Activated naive CD8-positive, alpha-beta T cell treated with anti-CD3 and anti-CD28 coated beads, Interleukin-2, amount 50 U/mL, for 16 hours (primary cell): ENCODE measurements around the gene MUC12.
"Not testable (repeated sequence)": the region's sequence is repeated elsewhere in the genome, so short reads cannot be mapped to it uniquely, and the experiment has no call there.

ENCODE experiments used
- DNase-seq: peaks from one replicate; pipeline ENCODE4 v3.0.0-alpha.2; 2020; ENCODE audit warnings: low read depth, low spot score

The MUC12 gene, protein sequence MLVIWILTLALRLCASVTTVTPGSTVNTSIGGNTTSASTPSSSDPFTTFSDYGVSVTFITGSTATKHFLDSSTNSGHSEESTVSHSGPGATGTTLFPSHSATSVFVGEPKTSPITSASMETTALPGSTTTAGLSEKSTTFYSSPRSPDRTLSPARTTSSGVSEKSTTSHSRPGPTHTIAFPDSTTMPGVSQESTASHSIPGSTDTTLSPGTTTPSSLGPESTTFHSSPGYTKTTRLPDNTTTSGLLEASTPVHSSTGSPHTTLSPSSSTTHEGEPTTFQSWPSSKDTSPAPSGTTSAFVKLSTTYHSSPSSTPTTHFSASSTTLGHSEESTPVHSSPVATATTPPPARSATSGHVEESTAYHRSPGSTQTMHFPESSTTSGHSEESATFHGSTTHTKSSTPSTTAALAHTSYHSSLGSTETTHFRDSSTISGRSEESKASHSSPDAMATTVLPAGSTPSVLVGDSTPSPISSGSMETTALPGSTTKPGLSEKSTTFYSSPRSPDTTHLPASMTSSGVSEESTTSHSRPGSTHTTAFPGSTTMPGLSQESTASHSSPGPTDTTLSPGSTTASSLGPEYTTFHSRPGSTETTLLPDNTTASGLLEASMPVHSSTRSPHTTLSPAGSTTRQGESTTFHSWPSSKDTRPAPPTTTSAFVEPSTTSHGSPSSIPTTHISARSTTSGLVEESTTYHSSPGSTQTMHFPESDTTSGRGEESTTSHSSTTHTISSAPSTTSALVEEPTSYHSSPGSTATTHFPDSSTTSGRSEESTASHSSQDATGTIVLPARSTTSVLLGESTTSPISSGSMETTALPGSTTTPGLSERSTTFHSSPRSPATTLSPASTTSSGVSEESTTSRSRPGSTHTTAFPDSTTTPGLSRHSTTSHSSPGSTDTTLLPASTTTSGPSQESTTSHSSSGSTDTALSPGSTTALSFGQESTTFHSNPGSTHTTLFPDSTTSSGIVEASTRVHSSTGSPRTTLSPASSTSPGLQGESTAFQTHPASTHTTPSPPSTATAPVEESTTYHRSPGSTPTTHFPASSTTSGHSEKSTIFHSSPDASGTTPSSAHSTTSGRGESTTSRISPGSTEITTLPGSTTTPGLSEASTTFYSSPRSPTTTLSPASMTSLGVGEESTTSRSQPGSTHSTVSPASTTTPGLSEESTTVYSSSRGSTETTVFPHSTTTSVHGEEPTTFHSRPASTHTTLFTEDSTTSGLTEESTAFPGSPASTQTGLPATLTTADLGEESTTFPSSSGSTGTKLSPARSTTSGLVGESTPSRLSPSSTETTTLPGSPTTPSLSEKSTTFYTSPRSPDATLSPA (N-terminal part only)

DNA sequence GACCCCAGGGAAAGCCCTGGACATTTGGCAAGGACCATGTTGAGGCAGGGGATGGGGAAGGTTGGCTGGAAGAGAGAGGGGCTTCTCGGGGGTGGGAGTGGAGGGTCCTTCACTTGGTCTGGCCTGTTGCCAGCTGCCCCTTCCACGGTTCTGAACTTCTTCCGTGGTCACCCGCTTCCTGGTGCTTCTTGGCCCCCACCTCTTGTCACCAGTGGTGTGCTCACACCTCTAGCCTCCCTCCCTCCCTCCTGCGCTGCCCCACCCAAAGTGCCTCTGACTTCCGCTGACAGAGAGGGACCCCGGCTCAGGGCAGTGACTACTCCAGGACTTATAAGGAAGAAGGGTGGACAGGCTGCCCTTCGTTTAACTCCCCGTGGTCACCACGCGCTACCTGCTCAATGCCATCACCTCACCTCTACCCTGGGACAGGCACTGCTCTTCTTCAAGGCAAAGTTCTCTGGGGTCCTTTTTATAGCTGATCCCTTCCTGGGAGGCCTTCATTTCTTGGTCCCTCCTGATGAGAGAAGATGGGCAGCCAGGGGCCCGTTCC lies at the start of gene MUC12:
TSS of gene MUC12 (plus strand) at position 500 of the 550 bp plus-strand sequence. CDS start 58 bp downstream, outside the sequence.
- DNase-seq = no peak

DNA sequence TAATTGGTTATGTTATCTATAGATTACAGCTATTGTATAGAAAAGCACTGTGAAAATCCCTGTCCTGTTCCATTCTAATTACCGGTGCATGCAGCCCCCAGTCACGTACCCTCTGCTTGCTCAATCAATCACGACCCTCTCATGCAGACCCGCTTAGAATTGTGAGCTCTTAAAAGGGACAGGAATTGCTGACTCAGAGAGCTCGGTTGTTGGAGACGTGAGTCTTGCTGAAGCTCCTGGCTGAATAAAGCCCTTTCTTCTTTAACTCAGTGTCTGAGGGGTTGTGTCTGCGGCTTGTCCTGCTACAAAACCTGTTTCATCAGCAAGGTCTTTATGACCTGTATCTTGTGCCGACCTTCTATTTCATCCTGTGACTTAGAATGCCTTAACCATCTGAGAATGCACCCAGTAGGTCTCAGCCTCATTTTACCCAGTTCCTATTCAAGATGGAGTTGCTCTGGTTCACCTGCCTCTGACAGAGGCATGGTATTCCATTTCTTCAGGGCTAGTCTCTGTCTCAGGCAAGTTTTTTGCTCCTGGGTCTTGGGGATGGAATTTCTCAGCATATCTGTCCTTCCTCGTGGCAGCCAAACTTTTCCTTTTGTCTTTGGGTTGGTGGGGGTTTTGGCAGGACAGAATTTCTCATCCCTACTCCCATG lies 49.5 kb upstream of the MUC12 start:
- not testable (repeated sequence) for DNase-seq

DNA sequence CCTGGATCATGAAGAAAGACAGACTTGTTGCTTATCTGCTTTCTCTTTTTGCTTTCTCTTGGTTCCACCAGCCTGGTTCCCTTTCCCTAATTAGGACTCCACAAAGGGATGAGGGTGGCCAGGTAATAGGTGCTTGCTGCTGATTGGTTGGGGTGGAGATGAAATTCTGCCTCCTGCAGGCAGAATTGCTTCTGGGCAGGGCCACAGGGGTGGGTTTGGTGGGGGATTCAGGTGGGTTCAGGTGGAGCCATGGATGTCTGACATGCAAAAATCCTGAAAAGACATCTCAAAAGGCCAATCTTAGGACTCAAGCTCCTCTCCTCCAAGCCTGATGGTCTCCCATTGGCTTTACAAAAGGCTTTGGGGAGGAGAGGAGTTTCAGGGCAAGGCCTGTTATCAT lies 48.3 kb upstream of the MUC12 start:
- DNase-seq = no peak

DNA sequence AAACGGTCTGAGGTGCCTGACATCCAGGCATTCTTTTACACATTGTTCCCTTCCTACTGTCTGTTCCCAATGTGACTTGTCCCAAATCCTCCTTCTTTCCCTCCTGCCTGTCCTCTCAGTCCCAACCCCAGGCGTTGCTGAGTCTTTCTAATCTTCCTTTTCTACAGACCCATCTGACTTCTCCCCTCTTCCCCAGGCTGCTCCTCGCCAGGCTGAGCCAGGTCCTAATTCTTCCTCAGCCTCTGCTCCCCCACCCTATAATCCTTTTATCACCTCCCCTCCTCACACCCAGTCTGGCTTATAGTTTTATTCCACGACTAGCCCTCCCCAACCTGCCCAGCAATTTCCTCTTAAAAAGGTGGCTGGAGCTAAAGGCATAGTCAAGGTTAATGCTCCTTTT lies 45.7 kb upstream of the MUC12 start:
- not testable (repeated sequence) for DNase-seq

DNA sequence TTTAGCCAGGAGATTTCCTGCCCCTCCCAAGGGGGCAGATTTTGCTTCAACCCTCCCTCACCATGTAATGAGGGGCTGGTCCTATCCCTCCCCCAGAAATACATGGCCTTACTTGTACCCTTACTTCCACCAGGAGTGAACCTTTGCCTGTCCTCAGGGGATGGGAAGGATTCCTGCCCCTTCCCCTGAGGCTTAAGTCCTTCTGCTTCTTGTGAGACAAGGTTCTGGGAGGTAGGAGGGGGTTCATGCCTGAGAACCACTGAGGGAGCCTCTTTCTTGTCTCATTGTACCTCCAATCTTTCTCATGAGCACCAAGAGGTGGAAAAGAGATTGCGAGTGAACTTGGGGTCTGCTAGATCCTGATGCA lies 39.6 kb upstream of the MUC12 start:
- DNase-seq = no peak

DNA sequence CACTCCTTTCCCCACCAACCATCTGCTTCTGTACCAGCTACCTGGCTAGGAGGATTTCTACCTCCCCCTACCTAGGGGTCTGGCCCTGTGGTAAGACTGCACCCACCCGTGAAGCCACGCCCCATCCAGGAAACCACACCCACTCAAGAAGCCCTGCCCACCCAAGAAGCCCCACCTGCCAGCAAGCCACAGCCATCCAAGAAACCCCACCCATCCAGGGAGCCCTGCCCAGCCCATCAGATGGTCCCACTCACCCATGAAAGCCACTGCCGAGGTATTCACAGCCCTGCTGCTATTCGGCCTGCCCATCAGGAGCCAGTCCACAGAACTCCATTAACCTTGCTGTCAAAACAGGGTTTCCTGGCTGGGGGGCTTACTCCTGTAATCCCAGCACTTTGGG lies 35.6 kb upstream of the MUC12 start:
- DNase-seq = no peak

DNA sequence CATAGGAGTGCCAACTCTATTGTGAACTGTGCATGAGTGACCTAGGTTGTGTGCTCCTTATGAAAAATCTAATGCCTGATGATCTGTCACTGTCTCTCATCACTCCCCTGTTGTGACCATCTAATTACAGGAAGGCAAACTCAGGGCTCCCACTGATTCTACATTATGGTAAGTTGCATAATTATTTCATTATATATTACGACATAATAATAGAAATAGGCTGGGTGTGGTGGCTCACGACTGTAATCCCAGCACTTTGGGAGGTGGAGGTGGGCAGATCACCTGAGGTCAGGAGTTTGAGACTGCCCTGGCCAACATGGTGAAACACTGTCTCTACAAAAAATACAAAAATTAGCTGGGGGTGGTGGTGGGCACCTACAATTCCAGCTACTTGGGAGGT lies 34.0 kb upstream of the MUC12 start:
- DNase-seq = not testable (repeated sequence)

DNA sequence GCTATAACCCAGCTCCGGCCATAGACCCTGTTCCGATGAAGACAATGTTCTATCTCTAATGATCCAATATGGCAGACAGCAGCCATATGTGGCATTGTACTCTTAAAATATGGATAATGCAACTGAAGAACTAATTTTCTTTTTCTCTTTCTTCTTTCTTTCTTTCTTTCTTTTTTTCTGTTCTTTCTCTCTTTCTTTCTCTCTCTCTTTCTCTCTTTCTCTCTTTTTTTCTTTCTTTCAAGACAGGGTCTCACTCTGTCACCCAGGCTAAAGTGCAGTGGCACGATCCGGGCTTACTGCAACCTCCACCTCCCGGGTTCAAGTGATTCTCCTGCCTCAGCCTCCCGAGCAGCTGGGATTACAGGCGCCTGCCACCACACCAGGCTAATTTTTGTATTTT lies 33.2 kb upstream of the MUC12 start:
- DNase-seq = not testable (repeated sequence)

DNA sequence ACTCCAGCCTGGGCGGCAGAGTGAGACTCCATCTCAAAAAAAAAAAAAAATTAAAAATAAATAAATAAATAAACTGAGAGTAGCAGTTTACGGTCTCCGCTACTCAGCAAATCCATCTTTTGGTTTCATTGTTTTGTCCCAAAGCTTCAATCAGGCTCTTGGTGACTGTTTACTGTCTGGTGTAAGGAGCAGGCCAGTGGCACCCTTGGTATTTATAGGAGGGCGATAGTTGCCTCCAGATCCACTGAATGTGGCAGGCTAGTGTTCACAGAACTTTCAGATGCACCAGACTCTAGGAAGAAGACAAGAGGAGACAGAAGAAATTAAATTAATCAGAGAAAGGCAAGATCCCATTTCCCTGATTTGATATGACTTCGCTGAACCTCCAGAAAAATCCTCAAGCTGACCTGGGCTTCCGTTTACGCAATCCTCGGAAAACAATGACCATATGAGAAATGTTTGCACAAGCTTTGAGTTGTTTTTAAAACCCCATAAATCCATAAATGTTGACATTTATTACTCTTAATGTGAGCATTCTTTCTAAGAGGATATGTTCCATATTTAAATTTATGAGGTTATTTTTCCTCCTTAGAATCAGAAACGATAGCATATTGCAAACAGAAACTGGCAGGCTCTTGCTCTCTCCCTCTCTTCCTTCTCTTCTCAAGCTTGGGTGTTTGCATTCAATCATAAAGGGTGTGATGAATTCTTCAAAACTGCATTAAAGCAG lies 27.2 kb upstream of the MUC12 start:
- no peak for DNase-seq

DNA sequence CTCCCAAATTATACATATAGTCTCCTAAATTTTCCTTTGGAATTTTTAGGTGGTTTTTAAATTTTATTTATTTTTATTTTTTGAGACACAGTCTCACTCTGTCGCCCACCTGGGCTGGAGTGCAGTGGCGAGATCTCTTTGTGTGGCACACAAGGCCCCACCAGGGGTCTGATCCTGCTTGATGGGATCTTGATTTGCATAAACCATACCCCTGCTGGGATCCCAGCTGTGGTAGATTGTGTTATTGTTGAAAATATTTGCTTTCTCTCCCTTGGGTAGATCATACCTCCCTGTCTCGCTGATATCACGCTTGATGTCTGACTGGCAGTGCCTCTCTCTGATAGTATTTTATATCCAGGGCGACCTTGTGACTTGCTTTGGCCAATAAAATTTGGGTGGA lies 25.7 kb upstream of the MUC12 start:
- DNase-seq = no peak

DNA sequence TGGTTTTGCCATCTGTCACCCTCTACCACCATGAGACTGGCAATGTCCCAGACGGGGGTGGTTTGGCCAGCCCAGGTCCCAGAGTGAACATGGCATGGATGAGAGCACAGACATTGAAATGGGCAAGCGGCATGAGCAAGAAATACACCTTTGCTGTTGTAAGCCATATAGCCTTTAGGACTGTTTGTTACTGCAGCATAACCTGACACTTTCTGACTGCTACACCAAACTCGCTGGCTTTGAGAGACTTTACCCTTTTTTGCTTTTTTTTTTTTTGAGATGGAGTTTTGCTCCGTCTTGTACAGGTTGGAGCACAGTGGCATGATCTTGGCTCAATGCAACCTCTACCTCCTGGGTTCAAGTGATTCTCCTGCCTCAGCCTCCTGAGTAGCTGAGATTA lies 25.2 kb upstream of the MUC12 start:
- no peak for DNase-seq

DNA sequence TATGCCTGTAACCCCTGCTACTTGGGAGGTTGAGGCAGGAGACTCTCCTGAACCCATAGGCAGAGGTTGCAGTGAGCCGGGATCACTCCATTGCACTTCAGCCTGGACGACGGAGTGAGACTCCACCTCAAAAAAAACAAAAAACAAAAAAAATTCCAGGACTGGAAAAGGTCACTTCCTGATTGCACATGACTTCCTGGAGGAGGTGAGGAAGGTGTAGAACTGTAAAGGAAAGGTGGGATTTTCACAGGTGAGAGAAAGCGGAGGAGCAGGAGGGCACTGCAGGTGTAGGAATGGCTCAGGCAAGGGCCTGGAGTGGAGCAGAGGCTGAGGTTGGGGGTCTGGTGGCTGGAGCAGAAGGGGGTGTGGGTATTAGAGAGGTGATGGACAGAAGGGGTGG lies 23.3 kb upstream of the MUC12 start:
- DNase-seq = no peak

DNA sequence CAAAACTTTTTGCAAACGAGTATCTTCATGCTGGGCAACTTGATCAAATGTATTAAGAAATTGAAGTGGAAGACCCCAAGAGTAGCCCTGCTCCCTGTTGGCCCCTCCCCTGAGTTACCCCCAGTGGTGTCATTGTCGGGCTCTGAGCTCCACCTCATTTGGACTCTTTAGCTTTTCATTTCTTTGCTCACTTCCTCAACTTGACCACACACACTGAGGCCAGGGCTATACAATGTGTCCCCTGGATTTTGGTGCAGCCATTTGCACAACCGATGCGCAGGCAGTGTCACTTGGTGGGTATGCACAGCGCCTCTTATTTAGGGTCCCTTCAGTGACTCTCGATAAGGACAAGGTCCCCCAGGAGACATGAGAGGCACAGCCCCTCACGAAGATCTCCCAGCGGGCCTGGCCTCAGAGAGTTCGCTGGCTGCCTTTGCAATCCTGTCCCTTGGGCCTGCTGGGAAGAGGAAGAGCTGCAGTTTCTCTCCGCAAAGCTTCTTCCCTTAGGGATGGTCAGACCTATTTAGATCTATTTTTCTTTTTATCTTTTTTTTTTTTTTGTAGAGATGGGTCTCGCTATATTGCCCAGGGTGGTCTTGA lies 22.5 kb upstream of the MUC12 start:
- DNase-seq = no peak

DNA sequence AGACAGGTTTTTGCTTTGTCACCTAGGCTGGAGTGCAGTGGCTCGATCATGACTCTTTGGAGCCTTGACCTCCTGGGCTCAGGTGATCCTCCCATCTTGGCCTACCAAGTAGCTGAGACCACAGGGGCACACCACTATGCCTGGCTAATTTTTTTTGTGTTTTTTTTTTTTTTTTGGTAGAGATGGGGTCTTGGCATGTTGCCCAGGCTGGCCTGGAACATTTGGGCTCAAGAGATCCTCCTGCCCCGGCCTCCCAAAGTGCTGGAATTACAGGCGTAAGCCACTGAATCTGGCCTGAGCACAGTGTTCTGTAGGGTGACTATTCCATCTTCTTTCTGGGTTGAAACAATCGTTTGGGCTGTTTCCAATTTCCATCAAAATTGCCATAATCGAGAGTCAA lies 21.6 kb upstream of the MUC12 start:
- DNase-seq = no peak

DNA sequence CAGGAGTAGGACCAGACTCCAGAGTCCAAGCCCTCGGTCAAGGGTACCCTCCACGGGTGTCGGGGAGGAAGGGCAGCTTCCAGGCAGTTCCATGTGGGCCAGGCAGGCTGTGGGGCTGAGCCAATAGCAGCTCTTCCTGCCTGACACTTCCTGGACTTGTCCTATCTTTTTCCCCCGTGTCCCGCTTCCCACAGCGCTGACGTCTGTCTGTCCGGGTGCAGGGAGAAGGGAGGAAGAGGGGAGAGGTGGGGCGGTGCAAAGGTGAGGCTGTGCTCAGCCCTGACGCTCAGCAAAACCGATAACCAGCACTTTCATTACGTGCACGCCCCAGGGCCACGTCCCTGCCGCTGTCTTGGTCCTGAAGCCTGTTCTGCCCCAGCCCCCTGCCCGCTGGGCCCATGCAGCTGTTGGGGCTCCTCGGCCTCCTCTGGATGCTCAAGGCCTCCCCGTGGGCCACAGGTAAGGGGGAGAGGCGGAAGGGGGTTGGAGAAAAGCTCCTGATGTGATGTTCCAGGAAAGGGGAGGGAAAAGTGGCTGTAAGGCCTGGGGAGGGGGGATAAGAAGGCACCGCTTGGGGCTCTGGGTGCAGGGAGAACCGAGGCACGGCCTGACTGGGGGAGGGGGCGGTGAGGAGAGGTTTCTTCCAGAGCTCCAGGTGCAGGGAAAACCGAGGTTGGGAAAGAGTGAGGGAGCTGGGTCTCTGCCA lies 20.0 kb upstream of the MUC12 start, which contains the start of gene MUC3A:
TSS of gene MUC3A (plus strand) at position 308 of the 706 bp plus-strand sequence. CDS start at position 399, 91 bp downstream.
- no peak for DNase-seq

DNA sequence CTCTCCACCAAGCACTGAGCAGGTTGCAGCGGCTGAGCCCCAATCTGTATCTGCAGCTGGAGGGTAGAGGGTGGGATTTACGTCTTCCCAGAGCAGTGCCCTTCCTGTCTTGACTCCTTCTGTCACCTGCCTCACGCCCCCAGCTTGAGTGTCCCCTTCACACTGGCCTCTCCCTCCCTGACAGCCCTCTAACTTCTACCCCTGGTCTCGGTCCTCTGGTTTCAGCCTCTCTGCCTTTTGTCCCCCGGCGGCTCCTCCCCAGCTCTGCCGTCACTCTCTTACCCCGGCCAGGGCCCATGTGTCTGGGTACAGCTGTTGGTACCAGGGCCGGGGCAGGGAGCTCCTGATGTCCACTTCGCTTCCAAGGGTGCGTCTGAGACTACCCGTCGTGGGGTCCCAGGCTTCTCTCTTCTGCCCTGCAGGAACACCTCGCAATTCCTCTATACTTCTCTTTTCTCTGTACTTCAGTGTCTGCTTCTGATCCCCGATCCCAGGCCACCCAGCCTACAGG lies 19.4 kb upstream of the MUC12 start:
- DNase-seq = no peak

DNA sequence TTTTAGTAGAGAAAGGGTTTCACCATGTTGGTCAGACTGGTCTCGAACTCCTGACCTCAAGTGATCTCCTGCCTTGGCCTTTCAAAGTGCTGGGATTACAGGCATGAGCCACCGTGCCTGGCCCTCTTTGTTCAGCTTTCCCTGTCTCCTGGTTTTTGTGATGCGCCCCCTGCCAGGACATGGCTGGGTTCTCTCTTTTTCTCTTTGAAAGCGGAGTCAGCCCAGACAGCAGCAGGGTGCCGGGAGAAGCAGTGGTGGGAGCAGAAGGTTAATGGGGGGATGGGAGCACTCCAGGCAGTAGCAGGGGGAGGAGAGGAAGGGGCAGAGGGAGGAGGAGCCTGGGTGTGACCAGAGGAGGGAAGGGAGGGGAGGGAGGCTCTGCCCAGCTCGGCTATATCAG lies 18.2 kb upstream of the MUC12 start:
- DNase-seq = no peak

DNA sequence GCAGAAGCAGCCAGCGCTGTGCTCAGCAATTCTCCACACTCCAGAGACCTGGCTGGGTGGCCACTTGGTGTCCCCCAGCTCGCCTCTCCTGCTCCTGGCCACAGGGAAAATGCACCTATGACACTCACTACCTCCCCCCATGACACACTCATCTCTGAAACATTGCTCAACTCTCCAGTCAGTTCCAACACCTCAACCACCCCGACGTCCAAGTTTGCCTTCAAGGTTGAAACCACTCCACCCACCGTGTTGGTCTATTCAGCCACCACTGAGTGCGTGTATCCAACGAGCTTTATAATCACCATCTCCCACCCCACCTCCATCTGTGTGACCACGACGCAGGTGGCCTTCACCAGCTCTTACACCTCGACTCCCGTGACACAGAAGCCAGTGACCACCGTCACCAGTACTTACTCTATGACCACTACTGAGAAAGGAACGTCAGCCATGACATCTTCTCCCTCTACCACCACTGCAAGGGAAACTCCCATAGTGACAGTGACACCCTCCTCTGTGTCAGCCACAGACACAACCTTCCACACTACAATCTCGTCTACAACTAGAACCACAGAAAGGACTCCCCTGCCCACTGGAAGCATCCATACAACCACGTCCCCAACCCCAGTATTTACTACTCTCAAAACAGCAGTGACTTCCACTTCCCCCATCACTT lies 17.3 kb upstream of the MUC12 start:
- no peak for DNase-seq
